Adrenal gland (tissue), 12 donors: ENCODE measurements around the gene TAF4. TPM values are rescaled to one million over a fixed set of nuclear protein-coding genes. Genes with fewer than 3 reads are reported as not detected.

ENCODE experiments used
- DNase-seq, 7 donors: peaks; one replicate each; pipeline ENCODE4 v3.0.0-alpha.2; 2019 to 2020
- H3K27ac ChIP-seq, 5 donors: fragments of 200-600 bp; sonication (generic) in 4 of 5; 1 replicate in 3 of 5; 2 replicates in 2 of 5; pipeline versions ENCODE4 v1.5.1 to v1.8.0; 2016 to 2020; ENCODE audit warnings: mild to moderate bottlenecking in 1 of 5
- H3K27me3 ChIP-seq: fragments of 200-600 bp; 2 replicates; pipeline ENCODE4 v1.8.0; 2021
- H3K36me3 ChIP-seq, 2 donors: fragments of 200-600 bp; replicated peaks in 1 of 2; 1 replicate in 1 of 2; 2 replicates in 1 of 2; pipeline versions ENCODE4 v1.5.1 to v1.8.0; 2018 to 2022
- H3K4me1 ChIP-seq, 2 donors: fragments of 200-600 bp; replicated peaks in 1 of 2; 1 replicate in 1 of 2; 2 replicates in 1 of 2; pipeline versions ENCODE4 v1.5.1 to v1.8.0; 2018 to 2021
- H3K4me3 ChIP-seq, 4 donors: fragments of 200-600 bp; sonication (generic) in 3 of 4; one replicate each; pipeline ENCODE4 v1.5.1; 2016 to 2018
- H3K9me3 ChIP-seq, 3 donors: fragments of 200-600 bp; sonication (generic) in 1 of 3; replicated peaks in 1 of 3; 1 replicate in 2 of 3; 2 replicates in 1 of 3; pipeline versions ENCODE4 v1.5.1 to v1.8.0; 2016 to 2021
- POLR2A ChIP-seq, 2 donors: fragments of 450-650 bp; IDR thresholded peaks; one replicate each; pipeline ENCODE4 v1.6.1; 2017; ENCODE audit warnings: antibody characterized with exemption in 2 of 2, mild to moderate bottlenecking in 2 of 2, moderate library complexity in 1 of 2
- WGBS, 4 donors: extraction: QIAGEN DNeasy Blood & Tissue Kit in 2 of 4; methylation state at CpG; one replicate each; pipeline versions ENCODE4 v1.1.5 to v1.1.7; 2013 to 2017; 5-methylcytosine and 5-hydroxymethylcytosine counted together
- intact Hi-C, 2 donors: fragments of 100-400 bp; cut with DNase I; formaldehyde crosslinking; loops; one replicate each; pipeline versions ENCODE4 v1.14.1 to v1.15.0; 2022 to 2023
- polyA plus RNA-seq, 3 donors: library from polyadenylated mRNA; stranded (reverse); fragments of 200-250 nt in 2 of 3; fragments of 350-450 nt in 1 of 3; fragmentation: Illumina TruSeq in 1 of 3; extraction: RNeasy Lipid Tissue Mini Kit (QIAGEN cat#74804) in 1 of 3; gene quantifications; one replicate each; pipeline ENCODE4 v1.2.3, GENCODE V29; 2013 to 2014
- total RNA-seq, 9 donors: library from RNA; depleted of rRNA in 4 of 9; stranded (reverse); fragments of >200 nt in 4 of 9; fragments of 120-200 nt in 1 of 9; fragmentation: NEBNext Ultra II Directional in 1 of 9; extraction: Animal tissue kit (Norgen Biotek cat#: 25700) in 1 of 9; gene quantifications; one replicate each; pipeline versions ENCODE4 v1.1.0 to v1.2.4, GENCODE V29; 2013 to 2023
- TF ChIP-seq, protein P1 (sequence below), 6 experiments: fragments of 450-650 bp in 4 of 6; fragments of 200-600 bp in 2 of 6; sonication (generic) in 1 of 6; IDR thresholded peaks; 1 replicate in 5 of 6; 2 replicates in 1 of 6; pipeline versions ENCODE4 v1.5.1 to v1.8.0; 2016 to 2021; ENCODE audit warnings: antibody characterized with exemption in 6 of 6, mild to moderate bottlenecking in 2 of 6, moderate library complexity in 1 of 6
- donor health status: healthy with polysubstance abuse.
- donor health status: Bipolar disorder and iron deficiency.
- donor health status: DM: yes; HTN: yes; CAD: no.
- donor health status: DM: no; HTN: no; CAD: no.
- donor health status: DM: no; HTN: no; CAD: no.
- donor health status: DM: yes; HTN: yes; CAD: no.

The TAF4 gene
- total and polyA plus RNA-seq, 12 donors: 5.2 to 30.9 (median 14.8) TPM

DNA sequence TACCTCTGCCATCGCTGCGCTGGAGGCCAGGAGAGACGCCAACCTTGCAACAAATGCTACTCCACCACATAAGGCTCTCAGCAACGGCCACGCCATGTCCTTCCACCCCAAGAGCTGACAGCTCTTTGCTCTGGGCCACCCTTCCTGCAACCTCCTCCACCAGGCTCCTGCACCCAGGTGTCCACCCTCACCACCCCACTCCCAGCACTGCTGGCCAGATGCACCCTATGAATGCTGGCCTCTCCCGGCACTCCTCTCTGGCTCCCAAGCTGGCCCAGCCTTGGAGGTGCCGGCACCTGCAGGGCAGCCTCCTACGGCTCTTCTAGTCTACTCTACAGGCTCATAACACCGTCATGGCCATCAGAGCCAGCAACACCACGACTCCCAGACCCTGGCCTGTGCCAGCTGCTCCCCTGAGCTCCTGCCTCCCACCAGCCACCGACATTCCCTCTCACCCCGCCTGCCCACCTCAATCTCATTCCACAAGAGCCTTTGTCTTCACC, 11.2 kb downstream of the TAF4 start:
- Histone ChIP-seq H3K4me3 (no peak overlapping the region), H3K27me3 (no peaks in the 10 kb centered on the region), H3K4me1 (no peaks in the 10 kb centered on the region), H3K9me3 (no peaks in the 10 kb centered on the region), H3K36me3 (peaks cover 0 to 4% of the 10 kb centered on the region in 2 donors), H3K27ac (no peak overlapping the region)
- 96 to 98% (median 97%) methylated on average over 7 to 12 of the region's 12 CpGs for WGBS, 4 donors
- TF ChIP-seq, protein P1, sequence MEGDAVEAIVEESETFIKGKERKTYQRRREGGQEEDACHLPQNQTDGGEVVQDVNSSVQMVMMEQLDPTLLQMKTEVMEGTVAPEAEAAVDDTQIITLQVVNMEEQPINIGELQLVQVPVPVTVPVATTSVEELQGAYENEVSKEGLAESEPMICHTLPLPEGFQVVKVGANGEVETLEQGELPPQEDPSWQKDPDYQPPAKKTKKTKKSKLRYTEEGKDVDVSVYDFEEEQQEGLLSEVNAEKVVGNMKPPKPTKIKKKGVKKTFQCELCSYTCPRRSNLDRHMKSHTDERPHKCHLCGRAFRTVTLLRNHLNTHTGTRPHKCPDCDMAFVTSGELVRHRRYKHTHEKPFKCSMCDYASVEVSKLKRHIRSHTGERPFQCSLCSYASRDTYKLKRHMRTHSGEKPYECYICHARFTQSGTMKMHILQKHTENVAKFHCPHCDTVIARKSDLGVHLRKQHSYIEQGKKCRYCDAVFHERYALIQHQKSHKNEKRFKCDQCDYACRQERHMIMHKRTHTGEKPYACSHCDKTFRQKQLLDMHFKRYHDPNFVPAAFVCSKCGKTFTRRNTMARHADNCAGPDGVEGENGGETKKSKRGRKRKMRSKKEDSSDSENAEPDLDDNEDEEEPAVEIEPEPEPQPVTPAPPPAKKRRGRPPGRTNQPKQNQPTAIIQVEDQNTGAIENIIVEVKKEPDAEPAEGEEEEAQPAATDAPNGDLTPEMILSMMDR (IDR thresholded peaks at IDR 0.05): no peak
- no peak for TF ChIP-seq POLR2A (IDR thresholded peaks at IDR 0.05)
- peak in 2 of 7 donors; percentile 8 to 10 for DNase-seq
- intact Hi-C loops: no loop called here

DNA sequence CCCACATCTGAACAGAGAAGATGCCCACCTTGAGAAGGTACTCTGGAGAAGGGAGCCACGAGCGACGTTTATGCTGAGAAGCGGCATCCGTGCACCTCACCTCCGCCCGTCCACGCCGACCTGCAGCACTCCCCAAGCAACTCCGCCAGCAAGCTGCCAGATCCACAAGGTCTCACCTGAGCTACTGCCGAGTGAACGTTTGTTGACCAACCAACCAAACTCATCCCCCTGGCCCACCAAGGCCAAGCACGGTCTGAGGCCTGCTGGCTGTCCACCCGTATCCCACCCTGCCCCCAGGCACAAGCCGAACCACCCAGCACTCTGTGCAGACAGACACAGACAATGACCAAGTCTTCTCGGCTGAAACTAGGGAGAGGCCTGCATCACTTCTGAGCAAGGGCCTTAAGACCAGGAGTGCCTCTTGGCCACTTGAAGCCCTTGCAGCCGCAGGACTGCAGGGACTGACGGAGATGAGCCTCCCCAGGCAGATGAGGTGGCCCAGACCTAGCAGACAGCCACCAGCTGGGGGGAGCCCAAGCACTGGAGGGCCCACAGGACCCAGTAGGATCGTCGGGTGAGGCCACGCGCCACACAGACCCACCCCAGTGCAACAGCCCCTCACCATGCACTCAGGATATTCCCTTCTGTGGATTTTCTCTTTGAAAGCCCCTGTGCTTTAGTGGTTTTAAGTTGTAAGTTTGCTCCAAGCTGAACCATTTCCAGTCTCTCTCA, 12.1 kb downstream of the TAF4 start:
- no peak overlapping the region for H3K27ac ChIP-seq
- peak in 2 of 7 donors; percentile 5 to 8 for DNase-seq
- intact Hi-C loops: no loop called here

DNA sequence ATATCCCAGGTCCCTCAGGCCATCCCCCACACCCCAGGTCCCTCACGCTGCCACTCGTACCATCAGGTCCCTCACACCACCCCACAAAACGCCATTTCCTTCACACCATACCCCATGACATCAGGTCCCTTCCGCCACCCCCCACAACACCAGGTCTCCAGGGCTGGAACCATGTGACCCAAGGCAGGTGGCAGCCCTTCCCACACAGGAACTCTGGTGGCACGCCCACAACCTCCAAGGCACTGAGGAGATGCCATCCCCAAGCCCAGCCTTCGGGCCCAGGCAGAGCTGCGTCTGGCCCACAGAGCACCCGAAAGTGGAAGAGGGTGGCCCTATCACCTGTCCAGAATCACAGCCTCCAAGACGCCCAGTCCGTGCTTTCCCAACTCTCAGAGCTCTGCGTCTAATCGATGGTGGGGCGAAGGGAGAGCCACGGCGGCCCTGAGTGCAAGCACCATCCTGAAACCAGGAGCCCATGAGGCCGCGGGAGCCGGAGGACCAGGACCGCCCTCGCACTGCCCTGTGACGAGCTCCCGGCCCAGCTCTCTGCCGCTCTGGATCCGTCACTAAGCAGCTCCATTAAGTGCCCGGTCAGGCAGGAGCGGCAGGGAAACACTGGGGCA, 12.7 kb downstream of the TAF4 start:
- 91 to 96% (median 94%) methylated on average over 10 to 26 of the region's 26 CpGs for WGBS, 4 donors
- Histone ChIP-seq H3K36me3 (peaks cover 0 to 4% of the 10 kb centered on the region in 2 donors), H3K27me3 (no peaks in the 10 kb centered on the region), H3K27ac (no peak overlapping the region), H3K4me3 (no peak overlapping the region), H3K4me1 (no peaks in the 10 kb centered on the region), H3K9me3 (no peaks in the 10 kb centered on the region)
- intact Hi-C loops: no loop called here
- DNase-seq: peak in 2 of 7 donors; percentile 0 to 10
- TF ChIP-seq, protein P1 (IDR thresholded peaks at IDR 0.05): no peak
- TF ChIP-seq POLR2A (IDR thresholded peaks at IDR 0.05): no peak

More for the DNA sequence above, 12.1 kb downstream of the TAF4 start:
- H3K4me1 ChIP-seq: no peaks in the 10 kb centered on the region
- no peaks in the 10 kb centered on the region for H3K9me3 ChIP-seq
- H3K27me3 ChIP-seq: no peaks in the 10 kb centered on the region
- H3K36me3 ChIP-seq: peaks cover 0 to 4% of the 10 kb centered on the region in 2 donors
- H3K4me3 ChIP-seq: no peak overlapping the region
- 94 to 97% (median 95%) methylated on average over 11 to 22 of the region's 22 CpGs for WGBS, 4 donors
- no peak for TF ChIP-seq POLR2A (IDR thresholded peaks at IDR 0.05)
- TF ChIP-seq, protein P1 (IDR thresholded peaks at IDR 0.05): no peak

DNA sequence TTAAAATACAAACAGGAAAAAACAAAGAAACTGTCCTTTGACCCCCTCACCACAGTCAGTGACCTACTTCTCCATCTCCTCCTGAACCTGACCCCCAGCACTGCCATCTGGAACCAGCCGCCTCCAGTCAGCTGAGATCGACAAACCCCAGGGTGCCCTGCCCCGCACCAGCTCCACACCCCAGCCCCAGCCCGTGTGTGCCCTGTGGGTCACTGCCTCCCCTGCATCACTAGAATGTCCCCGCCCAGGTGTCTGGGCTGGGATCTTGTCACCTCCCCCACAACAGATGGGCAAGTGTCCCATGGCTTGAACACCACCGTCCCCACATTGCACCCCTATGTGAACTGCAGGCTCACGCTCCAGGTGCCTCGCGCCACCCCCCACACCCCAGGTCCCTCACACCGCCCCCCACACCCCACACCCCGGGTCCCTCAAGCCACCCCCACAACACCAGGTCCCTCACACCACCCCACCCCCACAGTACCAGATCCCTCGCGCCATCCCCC, 13.3 kb downstream of the TAF4 start:
- Histone ChIP-seq H3K36me3 (peaks cover 0 to 4% of the 10 kb centered on the region in 2 donors), H3K27ac (no peak overlapping the region), H3K9me3 (no peaks in the 10 kb centered on the region), H3K4me3 (no peak overlapping the region), H3K27me3 (no peaks in the 10 kb centered on the region), H3K4me1 (no peaks in the 10 kb centered on the region)
- intact Hi-C loops: no loop called here
- TF ChIP-seq POLR2A (IDR thresholded peaks at IDR 0.05): no peak
- TF ChIP-seq, protein P1 (IDR thresholded peaks at IDR 0.05): no peak
- DNase-seq: peak in 2 of 7 donors; percentile 5 to 10
- 80 to 92% (median 92%) methylated on average over 12 to 13 of the region's 13 CpGs for WGBS, 4 donors
